Fibroblast of lung (primary cell): Measurements from ENCODE around the gene NDST1. TPM values are rescaled to one million over a fixed set of nuclear protein-coding genes. Genes with fewer than 3 reads are reported as not detected.

Experiments used
- DNase-seq, 2 donors: peaks; one replicate each; pipeline versions ENCODE4 v3.0.0 to v3.0.0-alpha.2; 2010; ENCODE audit warnings: low read depth in 2 of 2
- H2AFZ ChIP-seq: 2 replicates; pipeline ENCODE4 v1.5.1; 2012; ENCODE audit warnings: low read length, control low read depth, inconsistent platforms
- H3K27ac ChIP-seq: 2 replicates; pipeline ENCODE4 v1.5.1; 2011; ENCODE audit warnings: low read length, control low read depth; ENCODE audit not compliant: insufficient read depth
- H3K27me3 ChIP-seq: 2 replicates; pipeline ENCODE4 v1.5.1; 2011; ENCODE audit warnings: mild to moderate bottlenecking, low read length; ENCODE audit not compliant: control insufficient read depth, insufficient read depth
- H3K36me3 ChIP-seq: 2 replicates; pipeline ENCODE4 v1.5.1; 2011; ENCODE audit warnings: low read length; ENCODE audit not compliant: control insufficient read depth, insufficient read depth
- H3K4me1 ChIP-seq: 2 replicates; pipeline ENCODE4 v1.5.1; 2011; ENCODE audit warnings: low read length; ENCODE audit not compliant: control insufficient read depth, insufficient read depth; ENCODE audit errors: extremely low read depth
- H3K4me2 ChIP-seq: 2 replicates; pipeline ENCODE4 v1.5.1; 2011; ENCODE audit warnings: low read length, control low read depth; ENCODE audit not compliant: insufficient read depth; ENCODE audit errors: extremely low read depth
- H3K4me3 ChIP-seq, 4 experiments: fragments of 200-600 bp in 1 of 4; sonication (generic) in 1 of 4; replicated peaks in 1 of 4; 2 replicates each; pipeline ENCODE4 v1.5.1; 2011 to 2016; ENCODE audit warnings: low read length in 4 of 4, low read depth in 3 of 4, mild to moderate bottlenecking in 3 of 4, control low read depth in 2 of 4, inconsistent platforms in 1 of 4, mixed read lengths in 1 of 4; ENCODE audit not compliant: insufficient read depth in 1 of 4; ENCODE audit errors: control extremely low read depth in 1 of 4
- H3K79me2 ChIP-seq: 2 replicates; pipeline ENCODE4 v1.5.1; 2012; ENCODE audit warnings: mild to moderate bottlenecking, low read length, inconsistent platforms; ENCODE audit not compliant: control insufficient read depth, insufficient read depth
- H3K9ac ChIP-seq: 2 replicates; pipeline ENCODE4 v1.5.1; 2011; ENCODE audit warnings: mild to moderate bottlenecking, low read length, control low read depth; ENCODE audit not compliant: insufficient read depth
- H3K9me3 ChIP-seq: 2 replicates; pipeline ENCODE4 v1.5.1; 2012; ENCODE audit warnings: low read depth, low read length; ENCODE audit not compliant: control insufficient read depth, insufficient read depth
- H4K20me1 ChIP-seq: 2 replicates; pipeline ENCODE4 v1.5.1; 2011; ENCODE audit warnings: low read length; ENCODE audit not compliant: control insufficient read depth, insufficient read depth; ENCODE audit errors: extremely low read depth
- CTCF ChIP-seq, 2 donors: IDR thresholded peaks in 1 of 2; conservative IDR thresholded peaks in 1 of 2; 1 replicate in 1 of 2; 2 replicates in 1 of 2; pipeline ENCODE4 v1.5.1; 2011 to 2012; ENCODE audit warnings: low read length in 2 of 2, control low read depth in 1 of 2, inconsistent platforms in 1 of 2, low read depth in 1 of 2, mild to moderate bottlenecking in 1 of 2
- EZH2 ChIP-seq: IDR thresholded peaks from 2 replicates; pipeline ENCODE4 v1.5.1; 2012; ENCODE audit warnings: low read length, control low read depth, mild to moderate bottlenecking; ENCODE audit errors: missing control alignments
- polyA plus RNA-seq, 2 donors: library from polyadenylated mRNA; depleted of rRNA in 1 of 2; stranded (reverse) in 1 of 2; unstranded in 1 of 2; fragments of >200 nt; gene quantifications; 2 replicates each; pipeline ENCODE4 v1.2.1, GENCODE V29; 2011 to 2012; ENCODE audit warnings: missing spikeins in 1 of 2
- total RNA-seq: library from RNA; depleted of rRNA; stranded (reverse); fragments of >200 nt; gene quantifications from 2 replicates; pipeline ENCODE4 v1.2.1, GENCODE V29; 2014

The NDST1 gene
- total and polyA plus RNA-seq, 2 donors (not counting 1 experiment from before 2014, with no cell fraction given): 38.5 to 94.8 TPM

GRCh38 chr5:150593996-150594395, 86.1 kb downstream of the NDST1 start:
- H2AFZ ChIP-seq: no peak overlapping the region
- H3K36me3 ChIP-seq: no peaks in the 10 kb centered on the region
- no peaks in the 10 kb centered on the region for H4K20me1 ChIP-seq
- H3K27ac ChIP-seq: no peak overlapping the region
- H3K9ac ChIP-seq: no peak overlapping the region
- no peak overlapping the region for H3K4me3 ChIP-seq
- no peaks in the 10 kb centered on the region for H3K9me3 ChIP-seq
- peaks cover 4% of the 10 kb centered on the region for H3K4me1 ChIP-seq
- no peak overlapping the region for H3K4me2 ChIP-seq
- no peaks in the 10 kb centered on the region for H3K79me2 ChIP-seq
- peaks cover 2% of the 10 kb centered on the region for H3K27me3 ChIP-seq
- peak in 1 of 2 donors; percentile 54 for DNase-seq
- TF ChIP-seq EZH2: no peak
- TF ChIP-seq CTCF (conservative IDR thresholded peaks at IDR 0.05 in 1 of 2, IDR thresholded peaks at IDR 0.05 in 1 of 2; ENCODE audit: low read depth in 1 of 2, low read length in 2 of 2): no peak

GRCh38 chr5:150595466-150596031, 87.6 kb downstream of the NDST1 start:
- Histone ChIP-seq H2AFZ (no peak overlapping the region), H3K27me3 (peaks cover 2% of the 10 kb centered on the region), H3K9ac (no peak overlapping the region), H3K4me1 (peaks cover 7% of the 10 kb centered on the region), H4K20me1 (no peaks in the 10 kb centered on the region), H3K36me3 (no peaks in the 10 kb centered on the region), H3K4me2 (no peak overlapping the region), H3K4me3 (no peak overlapping the region), H3K79me2 (no peaks in the 10 kb centered on the region), H3K9me3 (no peaks in the 10 kb centered on the region), H3K27ac (no peak overlapping the region)
- peak in 1 of 2 donors; percentile 93 for DNase-seq
- no peak for TF ChIP-seq EZH2
- no peak for TF ChIP-seq CTCF (conservative IDR thresholded peaks at IDR 0.05 in 1 of 2, IDR thresholded peaks at IDR 0.05 in 1 of 2; ENCODE audit: low read depth in 1 of 2, low read length in 2 of 2)

GRCh38 chr5:150596313-150596712, 88.4 kb downstream of the NDST1 start:
- Histone ChIP-seq H3K27ac (no peak overlapping the region), H3K4me3 (no peak overlapping the region), H3K4me1 (peaks cover 5% of the 10 kb centered on the region), H3K9ac (no peak overlapping the region), H3K79me2 (no peaks in the 10 kb centered on the region), H3K9me3 (no peaks in the 10 kb centered on the region), H3K36me3 (no peaks in the 10 kb centered on the region), H4K20me1 (no peaks in the 10 kb centered on the region), H2AFZ (no peak overlapping the region), H3K27me3 (peaks cover 2% of the 10 kb centered on the region), H3K4me2 (no peak overlapping the region)
- TF ChIP-seq EZH2 (no peak), CTCF (conservative IDR thresholded peaks at IDR 0.05 in 1 of 2, IDR thresholded peaks at IDR 0.05 in 1 of 2; ENCODE audit: low read depth in 1 of 2, low read length in 2 of 2) (no peak)
- no peak for DNase-seq
